Transverse colon (tissue), 4 donors: Measurements from ENCODE around the gene GJE1.

ENCODE experiments used
- CTCF ChIP-seq, 5 experiments: fragments of 200-600 bp in 3 of 5; fragments of 450-650 bp in 2 of 5; sonication (generic) in 3 of 5; IDR thresholded peaks; 1 replicate in 2 of 5; 2 replicates in 3 of 5; pipeline ENCODE4 v1.5.1; 2016 to 2017; ENCODE audit warnings: antibody characterized with exemption in 5 of 5, inconsistent platforms in 3 of 5, mild to moderate bottlenecking in 2 of 5, moderate library complexity in 1 of 5
- EP300 ChIP-seq: sonication (generic); formaldehyde crosslinking; IDR thresholded peaks from one replicate; pipeline ENCODE4 v1.6.1; 2017; ENCODE audit warnings: antibody characterized with exemption, low read depth
- POLR2AphosphoS5 ChIP-seq, 3 donors: sonication (generic); formaldehyde crosslinking; IDR thresholded peaks; one replicate each; pipeline ENCODE4 v1.6.1; 2016; ENCODE audit warnings: antibody characterized with exemption in 3 of 3

GRCh38 chr6:142172758-142173157 is 40.0 kb downstream of the GJE1 start:
- TF ChIP-seq CTCF (IDR thresholded peaks at IDR 0.05) = no peak
- no peak for TF ChIP-seq POLR2AphosphoS5 (IDR thresholded peaks at IDR 0.05)
- no peak for TF ChIP-seq EP300
